ENCODE results near the gene TRPM2.

Gene TRPM2

GRCh38 chr21:44322621-44323325 is 30.6 kb upstream of the TRPM2 start:
- DNase-seq = no peak

- DNase-seq = no peak
These were observed 29.8 kb upstream of the TRPM2 start for GRCh38 chr21:44323591-44323990.

GRCh38 chr21:44324106-44324853 is 29.1 kb upstream of the TRPM2 start:
- DNase-seq = no peak

- no peak for DNase-seq
These were observed 28.6 kb upstream of the TRPM2 start for GRCh38 chr21:44324854-44325107.

GRCh38 chr21:44325386-44326271 is 27.8 kb upstream of the TRPM2 start:
- DNase-seq = no peak

GRCh38 chr21:44326272-44326647 is 27.2 kb upstream of the TRPM2 start:
- no peak for DNase-seq

- DNase-seq = no peak
These were observed 26.5 kb upstream of the TRPM2 start for GRCh38 chr21:44326716-44327602.

GRCh38 chr21:44327603-44327974 is 25.8 kb upstream of the TRPM2 start:
- DNase-seq = no peak

GRCh38 chr21:44328242-44328895 is 25.1 kb upstream of the TRPM2 start:
- no peak for DNase-seq

- no peak for DNase-seq
These were observed 24.1 kb upstream of the TRPM2 start for GRCh38 chr21:44329086-44329889.

GRCh38 chr21:44329971-44330681 is 23.3 kb upstream of the TRPM2 start:
- DNase-seq = no peak

- no peak for DNase-seq
These were observed 22.7 kb upstream of the TRPM2 start for GRCh38 chr21:44330698-44331097.

GRCh38 chr21:44331209-44331608 is 22.2 kb upstream of the TRPM2 start:
- no peak for DNase-seq

GRCh38 chr21:44331650-44332307 is 21.6 kb upstream of the TRPM2 start:
- peak; percentile 29 for DNase-seq

GRCh38 chr21:44332383-44332782 is 21.0 kb upstream of the TRPM2 start:
- no peak for DNase-seq

- DNase-seq = no peak
These were observed 20.5 kb upstream of the TRPM2 start for GRCh38 chr21:44332965-44333364.

GRCh38 chr21:44333509-44334328 is 19.7 kb upstream of the TRPM2 start:
- no peak for DNase-seq

GRCh38 chr21:44334329-44335030 is 18.9 kb upstream of the TRPM2 start:
- no peak for DNase-seq
